Colonic mucosa (tissue), 4 donors: ENCODE data around the gene ADIPOR2. TPM values are rescaled to one million over a fixed set of nuclear protein-coding genes. Genes with fewer than 3 reads are reported as not detected.

ENCODE experiments used
- DNase-seq: peaks from one replicate; pipeline ENCODE4 v3.0.0-alpha.2; 2020
- H3K27ac ChIP-seq: fragments of 200-600 bp; one replicate; pipeline ENCODE4 v1.8.0; 2021
- H3K27me3 ChIP-seq: fragments of 200-600 bp; one replicate; pipeline ENCODE4 v1.8.0; 2021
- H3K36me3 ChIP-seq: fragments of 200-600 bp; one replicate; pipeline ENCODE4 v1.8.0; 2021
- H3K4me1 ChIP-seq: fragments of 200-600 bp; one replicate; pipeline ENCODE4 v1.8.0; 2021; ENCODE audit warnings: mild to moderate bottlenecking
- H3K4me3 ChIP-seq: fragments of 200-600 bp; one replicate; pipeline ENCODE4 v1.8.0; 2021
- H3K9ac ChIP-seq, 2 donors: one replicate each; pipeline ENCODE4 v1.7.0; 2013; ENCODE audit warnings: control low read depth in 2 of 2, low read depth in 2 of 2, low read length in 2 of 2
- H3K9me3 ChIP-seq: fragments of 200-600 bp; one replicate; pipeline ENCODE4 v1.8.0; 2021
- CTCF ChIP-seq: fragments of 200-600 bp; IDR thresholded peaks from one replicate; pipeline ENCODE4 v1.8.0; 2022; ENCODE audit warnings: antibody characterized with exemption, mild to moderate bottlenecking
- intact Hi-C: fragments of 100-400 bp; cut with DNase I; formaldehyde crosslinking; loops from one replicate; pipeline ENCODE4 v1.14.1; 2022
- total RNA-seq, 2 donors: library from RNA; stranded (reverse); fragmentation: NEBNext Ultra II Directional in 1 of 2; extraction: Animal tissue kit (Norgen Biotek cat#: 25700) in 1 of 2; gene quantifications; one replicate each; pipeline ENCODE4 v1.2.1, GENCODE V29; 2021
- donor health status: healthy.
- donor health status: DM: no; HTN: no; CAD: no.
- donor health status: DM: no; HTN: no; CAD: no.

ADIPOR2 gene
- total RNA-seq, 2 donors from 2014 or later, result 68.3 to 138 TPM

GRCh38 chr12:1799051-1799881 lies 108.4 kb downstream of the ADIPOR2 start:
- H3K9ac ChIP-seq, result no peak overlapping the region
- no peak overlapping the region for H3K4me3 ChIP-seq
- intact Hi-C loops, result loop anchor here (5.0 kb wide), 1 partner anchor 233 kb away; no protein-coding TSS in a partner anchor
- TF ChIP-seq CTCF, result no peak
- H3K36me3 ChIP-seq, result no peaks in the 10 kb centered on the region
- H3K27me3 ChIP-seq, result no peaks in the 10 kb centered on the region
- H3K9me3 ChIP-seq, result no peaks in the 10 kb centered on the region
- H3K27ac ChIP-seq, result no peak overlapping the region
- peaks cover 4% of the 10 kb centered on the region for H3K4me1 ChIP-seq
- no peak for DNase-seq

- H3K9ac ChIP-seq, result no peak overlapping the region
- no peak for TF ChIP-seq CTCF
- H3K4me3 ChIP-seq, result no peak overlapping the region
- intact Hi-C loops, result loop anchor here (5.0 kb wide), 1 partner anchor 232 kb away; no protein-coding TSS in a partner anchor
- no peaks in the 10 kb centered on the region for H3K36me3 ChIP-seq
- no peaks in the 10 kb centered on the region for H3K9me3 ChIP-seq
- H3K27ac ChIP-seq, result no peak overlapping the region
- H3K27me3 ChIP-seq, result no peaks in the 10 kb centered on the region
- peaks cover 4% of the 10 kb centered on the region for H3K4me1 ChIP-seq
- no peak for DNase-seq
These were observed 109.1 kb downstream of the ADIPOR2 start for GRCh38 chr12:1799882-1800400.

- no peaks in the 10 kb centered on the region for H3K36me3 ChIP-seq
- H3K9me3 ChIP-seq, result no peaks in the 10 kb centered on the region
- H3K4me3 ChIP-seq, result no peak overlapping the region
- no peak for DNase-seq
- peak; percentile 31 for TF ChIP-seq CTCF
- H3K4me1 ChIP-seq, result peaks cover under 1% of the 10 kb centered on the region
- H3K27ac ChIP-seq, result no peak overlapping the region
- H3K27me3 ChIP-seq, result no peaks in the 10 kb centered on the region
- intact Hi-C loops, result no loop called here
- no peak overlapping the region for H3K9ac ChIP-seq
These were observed 109.8 kb downstream of the ADIPOR2 start for GRCh38 chr12:1800401-1801302.

DNA sequence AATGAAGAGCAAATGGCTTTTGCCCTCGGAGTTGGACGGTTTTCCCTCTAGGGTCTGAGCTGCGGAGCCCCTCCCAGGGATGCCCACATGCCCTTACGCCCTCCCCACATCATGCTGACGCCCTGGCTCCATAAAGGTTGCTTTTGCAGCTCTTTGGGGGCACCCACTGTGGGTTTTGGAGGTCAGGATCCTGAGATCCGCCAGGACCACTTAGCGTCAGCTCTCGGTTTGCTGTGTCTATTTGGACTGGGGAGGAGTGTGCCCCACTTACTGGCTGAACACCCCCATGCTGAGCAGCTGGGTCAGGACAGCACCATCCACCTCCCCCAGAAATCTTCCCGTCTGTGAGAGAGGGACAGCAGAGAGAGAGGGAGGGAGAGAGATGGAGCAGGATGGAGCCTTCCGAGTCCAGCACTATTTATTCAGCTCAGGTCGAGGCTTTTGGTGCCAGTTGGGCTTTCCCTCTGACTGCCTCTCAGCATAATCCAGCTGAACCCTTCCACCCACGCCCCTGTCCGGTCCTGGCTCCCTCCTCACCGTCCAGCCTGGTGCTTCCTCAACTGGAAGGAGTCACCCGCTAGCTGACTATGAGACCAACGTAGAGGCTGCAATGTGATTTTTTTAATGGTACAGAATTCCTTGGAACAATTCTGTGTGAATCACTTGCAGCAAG lies 110.6 kb downstream of the ADIPOR2 start:
- Histone ChIP-seq H3K9me3 (no peaks in the 10 kb centered on the region), H3K4me3 (no peak overlapping the region), H3K9ac (no peak overlapping the region), H3K27ac (no peak overlapping the region), H3K4me1 (no peaks in the 10 kb centered on the region), H3K36me3 (no peaks in the 10 kb centered on the region), H3K27me3 (no peaks in the 10 kb centered on the region)
- no peak for TF ChIP-seq CTCF
- intact Hi-C loops, result no loop called here
- no peak for DNase-seq

DNA sequence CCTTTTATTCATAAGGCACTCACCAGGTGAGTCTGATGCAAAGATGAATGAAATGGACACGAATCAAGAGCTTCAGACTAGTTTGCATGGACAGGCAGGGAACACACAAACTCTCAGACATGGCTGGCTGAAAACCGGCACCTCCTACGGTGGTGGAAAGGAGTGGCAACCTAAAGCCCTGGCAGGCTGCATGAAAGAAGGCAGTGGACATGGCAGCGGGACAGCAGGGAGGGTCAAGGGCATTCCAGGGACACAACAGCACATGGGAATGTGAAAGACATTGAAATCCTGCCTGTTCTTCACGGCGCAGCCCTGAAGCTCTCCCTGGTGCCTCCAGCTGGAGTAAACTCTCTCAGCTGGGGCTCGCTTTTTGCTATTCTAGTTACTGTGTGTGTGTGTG lies 112.9 kb downstream of the ADIPOR2 start:
- H3K9me3 ChIP-seq, result no peaks in the 10 kb centered on the region
- intact Hi-C loops, result no loop called here
- no peak overlapping the region for H3K4me3 ChIP-seq
- H3K27ac ChIP-seq, result no peak overlapping the region
- no peak overlapping the region for H3K9ac ChIP-seq
- H3K27me3 ChIP-seq, result no peaks in the 10 kb centered on the region
- H3K4me1 ChIP-seq, result no peaks in the 10 kb centered on the region
- DNase-seq, result no peak
- no peak for TF ChIP-seq CTCF
- H3K36me3 ChIP-seq, result no peaks in the 10 kb centered on the region
